Stimulated activated CD8-positive, alpha-beta memory T cell treated with anti-CD3 and anti-CD28 coated beads, Interleukin-2, amount 100 ng/mL, for 48 hours (primary cell): ENCODE results near the gene MEF2D.

Source experiments
- DNase-seq, 2 donors: peaks; one replicate each; pipeline ENCODE4 v3.0.0-alpha.2; 2020; ENCODE audit warnings: low read depth in 2 of 2

MEF2D gene

GRCh38 chr1:156428746-156429288 is 71.8 kb downstream of the MEF2D start:
- DNase-seq, result no peak

DNA sequence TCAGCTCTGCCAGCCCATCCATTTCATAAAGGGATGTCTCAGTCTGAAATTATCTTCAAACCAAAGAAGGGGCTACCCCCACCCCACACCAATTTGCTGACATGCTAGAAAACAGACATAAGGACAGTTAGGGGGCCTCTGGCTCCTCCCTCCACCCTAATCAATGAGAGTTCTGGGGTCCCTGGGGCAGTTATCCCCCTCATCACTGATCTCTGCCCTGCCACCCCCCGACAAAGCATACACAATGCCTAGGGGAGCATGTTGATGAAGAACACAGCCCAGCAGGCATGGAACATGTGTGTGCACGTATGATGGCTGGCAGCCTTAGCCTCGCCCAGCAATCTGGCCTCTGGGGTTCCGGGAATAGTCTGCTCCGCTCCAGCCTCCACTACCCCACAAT is 72.6 kb downstream of the MEF2D start:
- no peak for DNase-seq

GRCh38 chr1:156425943-156426342 is 74.6 kb downstream of the MEF2D start:
- no peak for DNase-seq

GRCh38 chr1:156424806-156425432 is 75.7 kb downstream of the MEF2D start:
- DNase-seq, result no peak

GRCh38 chr1:156423422-156424352 is 76.9 kb downstream of the MEF2D start:
- DNase-seq, result no peak

DNA sequence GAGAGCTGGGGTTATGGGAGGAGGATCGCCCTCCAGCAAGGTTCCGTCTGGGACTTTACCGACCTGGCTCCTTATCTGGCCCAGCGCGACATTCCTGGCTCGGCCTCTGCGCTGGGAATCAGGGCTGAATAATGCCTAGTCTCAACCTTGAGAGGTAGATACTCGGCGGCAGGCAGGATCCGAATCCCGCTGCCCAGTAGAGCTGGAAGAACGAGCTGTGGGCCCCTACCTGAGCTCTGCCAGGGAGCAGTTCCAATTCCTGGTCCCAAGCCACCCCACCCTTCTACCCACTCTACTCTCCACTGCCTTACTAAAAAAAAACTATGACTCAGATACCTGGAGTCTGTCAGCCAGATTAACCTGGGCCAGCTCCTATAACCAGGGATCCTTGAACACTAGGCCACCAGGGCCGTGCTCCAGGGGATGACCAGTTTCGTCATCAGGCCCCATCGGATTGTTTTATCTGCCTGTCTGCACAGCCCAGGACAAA is 77.9 kb downstream of the MEF2D start:
- no peak for DNase-seq

DNA sequence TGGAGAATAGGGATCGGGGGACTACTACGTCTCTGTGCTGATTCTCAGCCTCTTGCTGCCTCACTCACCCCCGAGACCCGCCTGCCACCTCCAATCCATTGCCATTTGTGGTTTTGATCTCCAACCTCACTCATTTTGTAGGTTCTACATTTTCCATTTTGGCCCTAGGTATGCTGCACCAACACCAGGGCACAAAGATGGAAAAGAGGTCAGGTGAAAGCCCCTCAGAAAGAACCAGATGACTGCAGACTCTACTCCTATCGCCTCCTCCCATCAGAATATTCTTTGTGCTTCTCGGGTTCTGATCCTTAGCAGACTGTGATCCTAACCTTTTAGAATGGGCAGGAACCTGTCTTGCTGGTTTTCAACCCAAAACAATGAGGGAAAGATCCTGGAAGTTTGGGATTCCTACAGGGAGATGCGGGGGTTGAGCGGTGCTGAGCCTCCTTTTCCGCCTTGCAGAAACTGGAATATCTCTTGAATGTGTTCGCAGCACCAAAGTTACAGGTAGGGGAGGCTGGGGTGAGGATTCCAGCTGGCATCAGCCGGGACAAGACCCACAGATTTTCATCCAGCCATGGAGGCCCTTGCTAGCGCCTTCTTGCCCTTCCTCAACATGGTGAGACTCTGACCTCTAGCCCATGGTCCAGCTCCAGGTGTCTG is 78.5 kb downstream of the MEF2D start:
- no peak for DNase-seq

DNA sequence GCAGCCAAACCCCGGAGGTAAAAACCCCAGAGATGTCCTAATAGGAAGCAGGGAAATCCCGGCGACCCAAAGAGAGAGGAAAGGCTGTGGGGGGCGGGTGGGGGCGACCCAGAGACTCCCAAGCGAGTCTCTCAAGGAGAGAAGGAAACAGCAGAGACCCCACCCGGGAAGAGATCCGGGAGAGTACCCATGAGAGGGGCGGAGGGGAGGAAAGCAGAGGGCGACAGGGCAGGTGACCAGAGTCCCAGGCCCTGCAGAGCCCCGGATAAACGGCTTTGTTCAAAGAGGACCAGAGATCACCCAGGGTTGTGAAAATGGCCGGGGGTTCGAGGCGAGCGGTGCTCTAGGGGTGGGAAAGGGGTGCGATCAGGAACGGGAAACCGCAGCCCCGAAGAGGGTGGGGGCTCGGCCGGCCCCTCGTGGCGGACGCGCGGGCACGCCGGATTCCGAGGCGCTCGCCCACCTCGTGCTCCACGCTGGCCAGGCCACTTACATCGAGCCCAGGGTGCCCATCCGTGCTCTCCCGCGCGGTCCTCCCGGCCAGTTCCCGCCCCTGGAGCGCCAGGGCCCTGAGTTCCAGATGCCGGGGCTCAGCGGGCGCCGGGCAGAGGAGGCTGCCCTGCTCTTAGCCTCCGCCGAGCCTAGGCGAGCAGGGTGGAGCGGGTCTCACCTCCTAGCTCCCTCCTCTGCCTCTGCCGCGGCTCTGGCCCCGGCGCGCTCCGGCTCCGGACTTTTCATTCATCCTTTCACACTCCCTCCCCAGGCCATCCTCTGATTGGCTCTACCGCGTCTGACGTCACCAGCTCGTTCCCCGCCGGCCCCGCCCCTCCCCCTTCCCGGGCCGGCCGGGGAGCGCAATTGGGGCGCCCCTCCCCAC is 79.3 kb downstream of the MEF2D start:
- peak; percentile 50 to 61 for DNase-seq

GRCh38 chr1:156420205-156421061 is 80.1 kb downstream of the MEF2D start:
- peak in 1 of 2 donors; percentile 8 for DNase-seq

DNA sequence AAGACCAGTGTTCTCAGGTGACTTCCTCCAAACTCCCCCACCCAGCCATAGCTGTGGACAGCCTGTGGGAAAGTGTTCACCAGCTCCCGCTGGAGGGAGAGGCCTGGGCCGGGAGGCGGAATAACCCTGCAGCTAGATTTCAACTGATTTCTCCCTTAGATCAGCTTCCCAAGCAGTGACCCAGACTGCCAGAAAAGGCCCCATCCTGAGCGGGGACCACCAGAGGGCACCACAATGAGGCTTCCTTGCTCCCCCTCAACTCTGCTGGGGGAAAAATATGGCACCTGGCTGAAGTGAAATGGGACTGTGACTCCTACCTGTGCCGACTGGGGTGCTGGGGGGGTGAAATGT is 80.7 kb downstream of the MEF2D start:
- DNase-seq, result peak in 1 of 2 donors; percentile 34

DNA sequence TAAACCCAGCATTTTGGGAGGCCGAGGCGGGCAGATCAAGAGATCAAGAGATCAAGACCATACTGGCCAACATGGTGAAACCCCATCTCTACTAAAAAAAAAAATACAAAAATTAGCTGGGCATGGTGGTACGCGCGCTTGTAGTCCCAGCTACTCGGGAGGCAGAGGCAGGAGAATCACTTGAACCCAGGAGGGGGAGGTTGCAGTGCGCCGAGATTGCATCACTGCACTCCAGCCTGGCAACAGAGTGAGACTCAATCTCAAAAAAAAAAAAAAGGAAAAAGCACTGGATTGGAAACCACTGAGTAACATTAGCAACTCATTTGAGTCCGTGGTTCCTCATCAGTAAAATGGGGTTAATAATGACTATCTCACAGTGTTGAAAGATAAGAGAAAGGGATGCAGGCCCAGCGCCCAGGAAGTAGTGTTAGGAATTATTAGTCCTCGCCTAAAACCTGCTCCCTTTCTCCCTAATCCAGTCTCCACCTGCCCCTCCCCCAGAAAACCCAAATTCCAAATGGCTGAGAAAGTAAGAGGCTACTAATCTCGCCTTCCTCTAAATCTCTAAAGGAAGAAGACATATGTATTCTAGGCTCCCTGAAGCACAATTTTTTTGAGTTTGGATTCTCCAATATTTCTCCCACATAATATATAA is 82.0 kb downstream of the MEF2D start:
- DNase-seq, result no peak

DNA sequence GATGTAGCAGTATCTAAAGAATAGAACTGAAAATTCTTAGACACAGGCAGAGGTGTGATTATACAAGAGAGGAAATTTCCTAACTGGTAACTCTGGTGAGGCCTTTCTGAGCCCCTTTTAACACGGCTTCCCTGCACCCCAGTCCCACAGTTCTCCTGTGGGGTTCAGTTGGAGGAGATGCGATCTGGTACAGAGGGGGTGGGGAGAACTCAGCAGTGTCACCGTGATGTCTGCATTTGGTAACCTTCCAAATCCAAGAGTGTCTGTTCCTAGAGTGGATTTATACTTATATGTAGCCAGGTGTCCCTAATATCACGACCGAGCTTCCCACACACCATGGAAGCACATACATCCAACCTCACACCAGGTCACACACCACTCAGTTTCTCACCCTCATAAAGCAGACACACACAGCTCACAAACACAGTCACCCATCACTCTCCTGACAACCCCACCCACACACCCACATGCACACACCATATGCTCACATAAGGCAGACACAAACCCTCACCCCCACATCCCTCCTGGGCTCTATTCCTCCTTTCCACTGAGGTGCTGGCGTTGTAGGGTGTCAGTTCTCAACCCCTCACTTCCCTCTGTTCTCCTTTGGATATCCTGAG is 83.1 kb downstream of the MEF2D start:
- no peak for DNase-seq

GRCh38 chr1:156416993-156417392 is 83.6 kb downstream of the MEF2D start:
- no peak for DNase-seq

DNA sequence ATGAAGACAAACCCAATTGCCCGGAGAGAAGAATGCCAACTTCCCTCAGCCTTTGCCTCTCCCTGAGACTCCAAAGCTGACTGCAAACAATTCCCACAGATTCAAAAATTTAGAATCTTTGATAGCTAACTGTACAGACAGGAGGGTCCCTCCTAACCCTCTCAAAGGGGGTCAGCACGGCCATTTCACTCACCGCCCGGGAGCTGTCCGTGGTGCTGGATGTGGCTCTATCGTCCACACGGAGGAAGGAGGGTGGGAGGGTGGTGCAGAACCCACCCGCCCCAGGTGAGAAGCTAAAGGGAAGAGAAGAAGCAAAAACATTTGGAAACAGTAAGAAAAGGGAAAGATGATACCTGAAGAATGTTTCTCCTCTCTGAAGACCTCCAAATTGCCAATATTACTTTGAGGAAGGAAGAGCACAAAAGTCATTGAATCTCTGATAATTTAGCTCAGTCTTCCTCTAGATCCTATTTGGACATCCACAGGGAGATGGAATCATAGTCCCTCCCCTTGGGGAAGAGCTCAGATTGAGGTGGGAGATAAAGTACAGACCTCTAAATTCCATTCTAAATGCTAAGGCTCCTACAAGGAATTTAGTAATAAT is 86.0 kb downstream of the MEF2D start:
- no peak for DNase-seq
